GM10248 (cell line): ENCODE results near the gene FAR2.

ENCODE experiments used
- CTCF ChIA-PET: fragments of 300-600 bp; sonication (Branson Sonifier 250); formaldehyde crosslinking; extraction: SDS; loops from one replicate; lab custom pipeline; 2021; ENCODE audit warnings: antibody characterized with exemption; lab: Yijun Ruan, JAX
- POLR2A ChIA-PET: fragments of 350-650 bp; sonication (Branson Sonifier 250); formaldehyde crosslinking; extraction: SDS; loops from one replicate; lab custom pipeline; 2020; ENCODE audit warnings: antibody characterized with exemption; lab: Yijun Ruan, JAX
- DNase-seq: peaks from one replicate; pipeline ENCODE4 v3.0.0; 2012; ENCODE audit errors: extremely low spot score
- CTCF ChIP-seq: IDR thresholded peaks from 2 replicates; pipeline ENCODE4 v1.5.1; 2012; ENCODE audit warnings: mild to moderate bottlenecking, low read depth; ENCODE audit errors: extremely low read depth, missing control alignments, control extremely low read depth

FAR2 gene

GRCh38 chr12:29212682-29213403, 63.8 kb downstream of the FAR2 start:
- TF ChIP-seq CTCF = no peak
- ChIA-PET POLR2A (no interaction called here), CTCF (no interaction called here)
- no peak for DNase-seq

- DNase-seq = no peak
- ChIA-PET CTCF (no interaction called here), POLR2A (no interaction called here)
- no peak for TF ChIP-seq CTCF
Observed at GRCh38 chr12:29216266-29216665, 67.2 kb downstream of the FAR2 start.

GRCh38 chr12:29216797-29217575, 67.9 kb downstream of the FAR2 start:
- CTCF ChIA-PET = interaction anchor here (0.9 to 1.5 kb wide), 2 partner anchors 8 to 11 kb away, joined by 4 read pairs; no protein-coding TSS in a partner anchor
- POLR2A ChIA-PET = no interaction called here
- no peak for DNase-seq
- TF ChIP-seq CTCF = no peak

GRCh38 chr12:29220632-29221336, 71.7 kb downstream of the FAR2 start:
- no peak for DNase-seq
- ChIA-PET POLR2A (no interaction called here), CTCF (no interaction called here)
- no peak for TF ChIP-seq CTCF

- POLR2A ChIA-PET = no interaction called here
- DNase-seq = no peak
- no peak for TF ChIP-seq CTCF
- CTCF ChIA-PET = no interaction called here
Observed at GRCh38 chr12:29222200-29222599, 73.1 kb downstream of the FAR2 start.

GRCh38 chr12:29223426-29223825, 74.3 kb downstream of the FAR2 start:
- POLR2A ChIA-PET = no interaction called here
- no peak for TF ChIP-seq CTCF
- no peak for DNase-seq
- CTCF ChIA-PET = no interaction called here
